Memory B cell (primary cell): Measurements from ENCODE around the gene FBXO45.
A peak's percentile ranks its signal among the peaks of the same experiment; 100 is the strongest.
"Not testable (repeated sequence)": the region's sequence is repeated elsewhere in the genome, so short reads cannot be mapped to it uniquely, and the experiment has no call there.

Source experiments
- ATAC-seq: fragments of 150-1000 bp; cut with Tn5 transposase; 2 replicates; pipeline ENCODE4 v1.10.0; 2021; ENCODE audit warnings: low read depth, mild to moderate bottlenecking, moderate library complexity
- DNase-seq, 2 donors: peaks; one replicate each; pipeline ENCODE4 v3.0.0; 2022; ENCODE audit warnings: low spot score in 2 of 2
- H3K27ac Mint-ChIP-seq: one replicate; pipeline ENCODE4 v1.8.0; 2022; ENCODE audit warnings: mild to moderate bottlenecking, moderate library complexity, mixed read lengths
- H3K27me3 Mint-ChIP-seq: one replicate; pipeline ENCODE4 v1.8.0; 2022; ENCODE audit warnings: mixed read lengths
- H3K36me3 Mint-ChIP-seq: one replicate; pipeline ENCODE4 v1.8.0; 2022; ENCODE audit warnings: mild to moderate bottlenecking, mixed read lengths
- H3K4me1 Mint-ChIP-seq: one replicate; pipeline ENCODE4 v1.8.0; 2022; ENCODE audit warnings: mixed read lengths
- H3K4me3 Mint-ChIP-seq: one replicate; pipeline ENCODE4 v1.8.0; 2022; ENCODE audit warnings: mild to moderate bottlenecking, moderate library complexity, mixed read lengths
- H3K9me3 Mint-ChIP-seq: one replicate; pipeline ENCODE4 v1.8.0; 2022; ENCODE audit warnings: mixed read lengths

Gene FBXO45

GRCh38 chr3:196568246-196569002 lies at the start of gene FBXO45, which contains the start of gene WDR53:
Gene FBXO45, plus strand, starts transcription at chr3:196568660. Its CDS starts 325 bp downstream, at chr3:196568985.
Gene WDR53, minus strand, starts transcription at chr3:196568554. Its CDS starts 7,079 bp downstream, at chr3:196561475.
- peaks cover 4% of the 10 kb centered on the region for H3K36me3 Mint-ChIP-seq
- peak within 1 kb of the TSS; percentile 99 for H3K4me3 Mint-ChIP-seq
- H3K9me3 Mint-ChIP-seq: no peaks in the 10 kb centered on the region
- H3K27me3 Mint-ChIP-seq: no peaks in the 10 kb centered on the region
- peak within 1 kb of the TSS; percentile 94 for H3K27ac Mint-ChIP-seq
- peak; percentile 91 to 92 for DNase-seq
- peak; percentile 92 for ATAC-seq
- peaks cover 15% of the 10 kb centered on the region for H3K4me1 Mint-ChIP-seq

- Mint-ChIP-seq H3K36me3 (peaks cover 9% of the 10 kb centered on the region), H3K27me3 (peaks cover 4% of the 10 kb centered on the region), H3K27ac (no peak overlapping the region), H3K4me1 (no peaks in the 10 kb centered on the region), H3K4me3 (no peak overlapping the region), H3K9me3 (peaks cover 17% of the 10 kb centered on the region)
- ATAC-seq (no peak), DNase-seq (no peak)
Observed at GRCh38 chr3:196518966-196519717, 49.3 kb upstream of the FBXO45 start.

- Mint-ChIP-seq H3K4me3 (no peak overlapping the region), H3K36me3 (peaks cover 8% of the 10 kb centered on the region), H3K27me3 (peaks cover 2% of the 10 kb centered on the region), H3K9me3 (peaks cover 16% of the 10 kb centered on the region), H3K4me1 (no peaks in the 10 kb centered on the region), H3K27ac (no peak overlapping the region)
- ATAC-seq (no peak), DNase-seq (no peak)
Observed at GRCh38 chr3:196519718-196520082, 48.8 kb upstream of the FBXO45 start.

- H3K27ac Mint-ChIP-seq, H3K36me3 Mint-ChIP-seq, DNase-seq, H3K4me1 Mint-ChIP-seq, H3K27me3 Mint-ChIP-seq, H3K4me3 Mint-ChIP-seq, ATAC-seq: not testable (repeated sequence)
- peaks cover 11% of the 10 kb centered on the region for H3K9me3 Mint-ChIP-seq
Observed at GRCh38 chr3:196521291-196521690, 47.2 kb upstream of the FBXO45 start.

GRCh38 chr3:196523841-196524240 lies 44.6 kb upstream of the FBXO45 start:
- Mint-ChIP-seq H3K4me3 (no peak overlapping the region), H3K4me1 (peaks cover 3% of the 10 kb centered on the region)

GRCh38 chr3:196524527-196524926 lies 43.9 kb upstream of the FBXO45 start:
- peaks cover 3% of the 10 kb centered on the region for H3K4me1 Mint-ChIP-seq
- no peaks in the 10 kb centered on the region for H3K27me3 Mint-ChIP-seq
- no peak for ATAC-seq
- peaks cover 9% of the 10 kb centered on the region for H3K9me3 Mint-ChIP-seq
- no peak for DNase-seq
- no peak overlapping the region for H3K4me3 Mint-ChIP-seq
- H3K36me3 Mint-ChIP-seq: peaks cover 4% of the 10 kb centered on the region
- no peak overlapping the region for H3K27ac Mint-ChIP-seq

More at GRCh38 chr3:196523841-196524240, 44.6 kb upstream of the FBXO45 start:
- peaks cover 4% of the 10 kb centered on the region for H3K36me3 Mint-ChIP-seq
- peaks cover 11% of the 10 kb centered on the region for H3K9me3 Mint-ChIP-seq
- no peak overlapping the region for H3K27ac Mint-ChIP-seq
- no peaks in the 10 kb centered on the region for H3K27me3 Mint-ChIP-seq
- ATAC-seq: no peak
- no peak for DNase-seq

DNA sequence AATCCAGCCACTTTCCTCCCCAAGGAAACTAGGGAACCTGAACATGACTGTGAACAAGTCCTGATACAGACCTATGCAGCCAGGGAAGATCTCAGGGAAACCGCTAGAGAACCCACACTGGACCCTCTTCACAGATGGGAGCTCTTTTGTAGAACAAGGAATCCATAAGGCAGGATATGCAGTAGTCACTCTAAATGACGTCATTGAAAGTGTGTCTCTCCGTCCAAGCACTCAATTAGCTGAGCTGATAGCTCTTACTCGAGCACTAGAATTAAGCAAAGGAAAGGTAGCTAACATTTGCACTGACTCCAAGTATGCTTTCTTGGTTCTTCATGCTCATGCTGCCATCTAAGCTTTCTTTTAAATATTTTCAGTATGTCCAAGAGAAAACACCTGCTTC lies 43.3 kb upstream of the FBXO45 start:
- ATAC-seq (no peak), DNase-seq (no peak)
- Mint-ChIP-seq H3K9me3 (peaks cover 9% of the 10 kb centered on the region), H3K4me1 (peaks cover 3% of the 10 kb centered on the region), H3K27ac (no peak overlapping the region), H3K4me3 (no peak overlapping the region), H3K27me3 (no peaks in the 10 kb centered on the region), H3K36me3 (peaks cover 4% of the 10 kb centered on the region)

GRCh38 chr3:196528639-196529233 lies 39.7 kb upstream of the FBXO45 start:
- H3K36me3 Mint-ChIP-seq: peaks cover 4% of the 10 kb centered on the region
- peak; percentile 96 for ATAC-seq
- peaks cover 3% of the 10 kb centered on the region for H3K27me3 Mint-ChIP-seq
- peak; percentile 81 to 82 for DNase-seq
- H3K4me3 Mint-ChIP-seq: peak overlapping the region; percentile 74
- H3K4me1 Mint-ChIP-seq: peaks cover 3% of the 10 kb centered on the region
- peaks cover 6% of the 10 kb centered on the region for H3K9me3 Mint-ChIP-seq
- H3K27ac Mint-ChIP-seq: no peak overlapping the region

DNA sequence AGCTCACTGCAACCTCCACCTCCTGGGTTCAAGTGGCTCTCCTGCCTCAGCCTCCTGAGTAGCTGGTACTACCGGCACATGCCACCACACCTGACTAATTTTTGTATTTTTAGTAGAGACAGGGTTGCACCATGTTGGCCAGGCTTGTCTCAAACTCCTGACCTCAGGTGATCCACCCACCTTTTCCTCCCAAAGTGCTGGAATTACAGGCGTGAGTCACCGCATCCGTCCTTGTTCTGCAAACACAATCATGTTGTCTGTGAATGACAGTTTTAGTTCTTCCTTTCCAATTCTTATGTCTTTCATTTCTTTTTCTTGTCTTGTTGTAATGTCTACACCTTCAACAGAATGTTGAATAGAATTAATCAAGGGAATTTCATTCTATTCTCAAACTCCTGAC lies 37.0 kb upstream of the FBXO45 start:
- peaks cover 6% of the 10 kb centered on the region for H3K9me3 Mint-ChIP-seq
- peaks cover 4% of the 10 kb centered on the region for H3K27me3 Mint-ChIP-seq
- no peak for ATAC-seq
- peaks cover 3% of the 10 kb centered on the region for H3K4me1 Mint-ChIP-seq
- no peak overlapping the region for H3K4me3 Mint-ChIP-seq
- H3K36me3 Mint-ChIP-seq: peaks cover 4% of the 10 kb centered on the region
- DNase-seq: no peak
- no peak overlapping the region for H3K27ac Mint-ChIP-seq

- Mint-ChIP-seq H3K9me3 (peaks cover 6% of the 10 kb centered on the region), H3K27ac (no peak overlapping the region), H3K27me3 (peaks cover 8% of the 10 kb centered on the region), H3K4me3 (no peak overlapping the region), H3K4me1 (no peaks in the 10 kb centered on the region), H3K36me3 (peaks cover 4% of the 10 kb centered on the region)
- DNase-seq (no peak), ATAC-seq (no peak)
Observed at GRCh38 chr3:196533260-196533681, 35.2 kb upstream of the FBXO45 start.

- Mint-ChIP-seq H3K27me3 (peaks cover 6% of the 10 kb centered on the region), H3K36me3 (no peaks in the 10 kb centered on the region), H3K4me3 (no peak overlapping the region), H3K4me1 (no peaks in the 10 kb centered on the region), H3K27ac (no peak overlapping the region), H3K9me3 (no peaks in the 10 kb centered on the region)
- peak; percentile 48 to 52 for DNase-seq
- ATAC-seq: peak; percentile 35
Observed at GRCh38 chr3:196537319-196537984, 31.0 kb upstream of the FBXO45 start.

GRCh38 chr3:196541684-196542445 lies 26.6 kb upstream of the FBXO45 start:
- H3K9me3 Mint-ChIP-seq: no peaks in the 10 kb centered on the region
- H3K27me3 Mint-ChIP-seq: peaks cover 4% of the 10 kb centered on the region
- H3K27ac Mint-ChIP-seq: no peak overlapping the region
- DNase-seq (no peak), ATAC-seq (no peak)
- H3K36me3 Mint-ChIP-seq: no peaks in the 10 kb centered on the region
- H3K4me1 Mint-ChIP-seq: no peaks in the 10 kb centered on the region
- no peak overlapping the region for H3K4me3 Mint-ChIP-seq

DNA sequence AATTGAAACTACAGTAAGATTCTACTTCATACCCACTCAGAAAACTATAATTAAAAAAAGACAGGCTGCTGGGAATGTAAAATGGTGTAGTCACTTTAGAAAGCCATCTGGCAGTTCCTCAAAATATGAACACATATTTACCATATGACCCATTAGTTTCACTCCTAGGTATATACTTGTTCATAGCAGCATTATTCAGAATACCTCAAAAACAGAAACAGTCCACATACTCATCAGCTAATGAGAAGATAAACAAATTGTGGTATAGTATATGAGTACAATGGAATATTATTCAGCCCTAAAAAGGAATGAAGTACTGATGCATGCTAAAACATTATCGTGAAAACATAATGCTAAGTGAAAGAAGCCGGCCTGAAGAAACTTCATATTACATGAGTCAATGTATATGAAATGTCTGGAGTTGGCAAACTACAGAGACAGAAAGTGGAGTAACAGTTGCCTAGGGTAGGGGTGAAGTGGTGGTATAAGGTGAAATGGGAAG lies 23.9 kb upstream of the FBXO45 start:
- Mint-ChIP-seq H3K36me3 (peaks cover 4% of the 10 kb centered on the region), H3K9me3 (peaks cover 5% of the 10 kb centered on the region)
- no peak for ATAC-seq

More for the DNA sequence above, 23.9 kb upstream of the FBXO45 start:
- Mint-ChIP-seq H3K4me3 (no peak overlapping the region), H3K27ac (no peak overlapping the region), H3K27me3 (no peaks in the 10 kb centered on the region), H3K4me1 (no peaks in the 10 kb centered on the region)
- DNase-seq: no peak
